KMS-11 (cell line): Measurements from ENCODE around the gene C9orf43.

Experiments
- H2AFZ ChIP-seq: fragments of 200-600 bp; sonication (generic); 2 replicates; pipeline ENCODE4 v1.6.1; 2016; ENCODE audit warnings: antibody characterized with exemption, mixed run types, low read depth
- H3K27ac ChIP-seq: fragments of 200-600 bp; sonication (generic); 2 replicates; pipeline ENCODE4 v1.6.1; 2016; ENCODE audit warnings: mild to moderate bottlenecking, mixed run types
- H3K27me3 ChIP-seq: fragments of 200-600 bp; sonication (generic); 2 replicates; pipeline ENCODE4 v1.6.1; 2017; ENCODE audit warnings: mild to moderate bottlenecking, low read depth, mixed run types, moderate library complexity; ENCODE audit not compliant: insufficient read depth
- H3K36me3 ChIP-seq: fragments of 200-600 bp; sonication (generic); 2 replicates; pipeline ENCODE4 v1.6.1; 2017; ENCODE audit warnings: mild to moderate bottlenecking, mixed run types; ENCODE audit not compliant: insufficient read depth
- H3K4me1 ChIP-seq: fragments of 200-600 bp; sonication (generic); 2 replicates; pipeline ENCODE4 v1.6.1; 2016; ENCODE audit warnings: mild to moderate bottlenecking, low read depth, mixed run types; ENCODE audit not compliant: poor library complexity, severe bottlenecking
- H3K4me2 ChIP-seq: fragments of 200-600 bp; sonication (generic); 2 replicates; pipeline ENCODE4 v1.7.0; 2016; ENCODE audit warnings: mild to moderate bottlenecking, mixed run types
- H3K4me3 ChIP-seq: fragments of 200-600 bp; sonication (generic); IDR thresholded peaks from 2 replicates; pipeline ENCODE4 v1.6.1; 2017; ENCODE audit warnings: low read depth, low read length, mixed read lengths; ENCODE audit not compliant: insufficient read depth
- H3K79me2 ChIP-seq: fragments of 200-600 bp; sonication (generic); 2 replicates; pipeline ENCODE4 v1.6.1; 2016; ENCODE audit warnings: low read depth, mixed run types; ENCODE audit not compliant: insufficient read depth
- H3K9ac ChIP-seq: fragments of 200-600 bp; sonication (generic); 2 replicates; pipeline ENCODE4 v1.6.1; 2016; ENCODE audit warnings: mild to moderate bottlenecking, mixed run types
- H4K20me1 ChIP-seq: fragments of 200-600 bp; sonication (generic); 2 replicates; pipeline ENCODE4 v1.6.1; 2016; ENCODE audit warnings: mild to moderate bottlenecking, mixed run types; ENCODE audit not compliant: insufficient read depth
- CTCF ChIP-seq: fragments of 200-600 bp; sonication (generic); conservative IDR thresholded peaks from 2 replicates; pipeline ENCODE4 v1.6.1; 2017; ENCODE audit warnings: low read depth, mild to moderate bottlenecking, antibody characterized with exemption, low read length, moderate library complexity, mixed read lengths

C9orf43 gene

GRCh38 chr9:113474360-113475028, 63.9 kb downstream of the C9orf43 start:
- Histone ChIP-seq H2AFZ (no peak overlapping the region), H3K4me2 (no peak overlapping the region), H3K27ac (no peak overlapping the region), H3K79me2 (no peaks in the 10 kb centered on the region), H3K4me1 (peaks cover 5% of the 10 kb centered on the region), H3K36me3 (no peaks in the 10 kb centered on the region), H3K27me3 (no peaks in the 10 kb centered on the region), H3K4me3 (no peak overlapping the region), H4K20me1 (no peaks in the 10 kb centered on the region), H3K9ac (no peak overlapping the region)
- no peak for TF ChIP-seq CTCF

- Histone ChIP-seq H2AFZ (no peak overlapping the region), H3K27me3 (no peaks in the 10 kb centered on the region), H3K4me1 (peaks cover 8% of the 10 kb centered on the region), H3K79me2 (no peaks in the 10 kb centered on the region), H3K36me3 (no peaks in the 10 kb centered on the region), H3K27ac (no peak overlapping the region), H3K9ac (no peak overlapping the region), H3K4me3 (no peak overlapping the region), H3K4me2 (no peak overlapping the region), H4K20me1 (no peaks in the 10 kb centered on the region)
- TF ChIP-seq CTCF: no peak
Observed at GRCh38 chr9:113475031-113475430, 64.5 kb downstream of the C9orf43 start.

- Histone ChIP-seq H3K27ac (no peak overlapping the region), H4K20me1 (no peaks in the 10 kb centered on the region), H3K27me3 (no peaks in the 10 kb centered on the region), H3K4me3 (no peak overlapping the region), H3K9ac (no peak overlapping the region), H2AFZ (no peak overlapping the region), H3K4me2 (no peak overlapping the region), H3K79me2 (no peaks in the 10 kb centered on the region), H3K36me3 (no peaks in the 10 kb centered on the region), H3K4me1 (peaks cover 8% of the 10 kb centered on the region)
- TF ChIP-seq CTCF: no peak
Observed at GRCh38 chr9:113475992-113476391, 65.4 kb downstream of the C9orf43 start.

GRCh38 chr9:113476511-113476916, 66.0 kb downstream of the C9orf43 start:
- H3K79me2 ChIP-seq: no peaks in the 10 kb centered on the region
- H3K9ac ChIP-seq: no peak overlapping the region
- H3K27me3 ChIP-seq: no peaks in the 10 kb centered on the region
- no peak for TF ChIP-seq CTCF
- H3K4me2 ChIP-seq: no peak overlapping the region
- no peak overlapping the region for H3K27ac ChIP-seq
- no peaks in the 10 kb centered on the region for H4K20me1 ChIP-seq
- no peak overlapping the region for H2AFZ ChIP-seq
- H3K4me3 ChIP-seq: no peak overlapping the region
- no peaks in the 10 kb centered on the region for H3K36me3 ChIP-seq
- peaks cover 8% of the 10 kb centered on the region for H3K4me1 ChIP-seq
